PC-3 (cell line): Measurements from ENCODE around the gene CRB1. TPM values are rescaled to one million over a fixed set of nuclear protein-coding genes. Genes with fewer than 3 reads are reported as not detected.

ENCODE experiments used
- ATAC-seq: fragments of 200-7000 bp; cut with Tn5 transposase; 2 replicates; pipeline ENCODE4 v1.9.1; 2020; ENCODE audit warnings: mild to moderate bottlenecking, moderate library complexity
- BruUV-seq: library from RNA; stranded (reverse); fragments of 400-500 nt; replicated peaks from 2 replicates; lab custom pipeline; 2021; lab: Mats Ljungman, UMichigan
- CTCF ChIA-PET: fragments of 300-600 bp; sonication (Branson Sonifier 250); formaldehyde crosslinking; loops from one replicate; lab custom pipeline; 2022; ENCODE audit warnings: antibody characterized with exemption; lab: Charles Lee
- POLR2A ChIA-PET: fragments of 300-600 bp; sonication (Branson Sonifier 250); formaldehyde crosslinking; loops from one replicate; lab custom pipeline; 2022; ENCODE audit warnings: antibody characterized with exemption; ENCODE audit not compliant: unreplicated experiment; lab: Charles Lee
- DNase-seq: peaks from one replicate; pipeline ENCODE4 v3.0.0-alpha.2; 2015
- H2AFZ ChIP-seq: fragments of 300-600 bp; sonication (generic); 2 replicates; pipeline ENCODE4 v1.6.0; 2016; ENCODE audit warnings: antibody characterized with exemption, low read length
- H3F3A ChIP-seq: fragments of 300-600 bp; sonication (generic); one replicate; pipeline ENCODE4 v1.6.0; 2017; ENCODE audit warnings: antibody characterized with exemption, low read length, control low read depth, mild to moderate bottlenecking; ENCODE audit not compliant: unreplicated experiment
- H3K27ac ChIP-seq: fragments of 300-600 bp; sonication (generic); 2 replicates; pipeline ENCODE4 v1.5.1; 2016; ENCODE audit warnings: mild to moderate bottlenecking, low read length
- H3K27me3 ChIP-seq: fragments of 300-600 bp; sonication (generic); 2 replicates; pipeline ENCODE4 v1.6.1; 2016; ENCODE audit warnings: low read length, mixed read lengths
- H3K36me3 ChIP-seq: fragments of 300-600 bp; sonication (generic); 2 replicates; pipeline ENCODE4 v1.6.1; 2016; ENCODE audit warnings: low read depth, mixed run types, low read length, mixed read lengths
- H3K4me1 ChIP-seq: fragments of 300-600 bp; sonication (generic); 2 replicates; pipeline ENCODE4 v1.5.1; 2016; ENCODE audit warnings: low read length; ENCODE audit not compliant: insufficient read depth
- H3K4me2 ChIP-seq: fragments of 300-600 bp; sonication (generic); 2 replicates; pipeline ENCODE4 v1.6.0; 2016; ENCODE audit warnings: low read length
- H3K4me3 ChIP-seq: fragments of 300-600 bp; sonication (generic); 2 replicates; pipeline ENCODE4 v1.5.1; 2016; ENCODE audit warnings: mild to moderate bottlenecking, low read length, mixed read lengths
- H3K79me2 ChIP-seq: fragments of 300-600 bp; sonication (generic); 2 replicates; pipeline ENCODE4 v1.6.1; 2017; ENCODE audit warnings: low read length, mixed read lengths
- H3K9ac ChIP-seq: fragments of 300-600 bp; sonication (generic); 2 replicates; pipeline ENCODE4 v1.6.0; 2016; ENCODE audit warnings: mild to moderate bottlenecking, low read length
- H3K9me2 ChIP-seq: fragments of 300-600 bp; sonication (generic); replicated peaks from 2 replicates; pipeline ENCODE4 v1.6.1; 2016; ENCODE audit warnings: mixed run types, low read length, mixed read lengths
- H3K9me3 ChIP-seq: fragments of 300-600 bp; sonication (generic); 2 replicates; pipeline ENCODE4 v1.6.1; 2016; ENCODE audit warnings: low read length, mixed read lengths
- H4K20me1 ChIP-seq: fragments of 300-600 bp; sonication (generic); 2 replicates; pipeline ENCODE4 v1.6.1; 2016; ENCODE audit warnings: low read length, mixed read lengths
- EZH2 ChIP-seq: fragments of 300-600 bp; sonication (generic); IDR thresholded peaks from one replicate; pipeline ENCODE4 v1.6.1; 2017; ENCODE audit warnings: antibody characterized with exemption, mild to moderate bottlenecking, low read length; ENCODE audit not compliant: unreplicated experiment
- EZH2phosphoT487 ChIP-seq: fragments of 300-600 bp; sonication (generic); IDR thresholded peaks from 2 replicates; pipeline ENCODE4 v1.6.1; 2018; ENCODE audit warnings: mild to moderate bottlenecking, antibody characterized with exemption, low read length, borderline replicate concordance
- intact Hi-C: fragments of 100-400 bp; cut with micrococcal nuclease; formaldehyde crosslinking; loops from 2 replicates; pipeline ENCODE4 v1.9.0; 2023
- total RNA-seq: library from RNA; depleted of rRNA; stranded (reverse); fragments of >200 nt; gene quantifications from 2 replicates; pipeline ENCODE4 v1.2.3, GENCODE V29; 2014
- TF ChIP-seq, protein P1 (sequence below): fragments of 300-600 bp; sonication (generic); conservative IDR thresholded peaks from 2 replicates; pipeline ENCODE4 v1.5.1; 2017; ENCODE audit warnings: antibody characterized with exemption, low read depth, mild to moderate bottlenecking, low read length

The CRB1 gene
- total RNA-seq, 1 experiment from 2014 or later = 0.07 TPM

DNA sequence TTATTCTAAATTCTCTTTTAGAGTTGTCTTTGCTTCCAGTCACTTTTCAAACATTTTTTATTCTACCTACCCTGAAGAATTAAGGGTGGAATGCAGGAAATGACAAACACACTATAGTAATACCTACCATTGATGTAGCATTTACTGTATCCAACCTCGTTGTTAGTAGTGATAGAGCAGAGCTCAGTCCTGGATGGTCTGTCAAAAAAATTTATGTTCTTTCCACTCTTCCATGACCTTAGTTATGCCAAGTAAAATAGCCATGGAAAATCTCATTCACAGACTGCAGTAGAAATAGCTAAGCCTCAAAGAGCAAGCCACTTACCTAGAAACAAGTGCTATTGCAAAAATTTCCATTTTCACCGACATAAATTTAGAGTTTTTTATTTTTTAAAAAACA, 74.6 kb downstream of the CRB1 start:
- intact Hi-C loops = no loop called here
- no TSS peak for BruUV-seq
- H3K36me3 ChIP-seq = no peaks in the 10 kb centered on the region
- ChIA-PET CTCF (no interaction called here), POLR2A (no interaction called here)
- no peak overlapping the region for H2AFZ ChIP-seq
- DNase-seq (no peak), ATAC-seq (no peak)
- no peaks in the 10 kb centered on the region for H3K27me3 ChIP-seq
- no peaks in the 10 kb centered on the region for H3K9me3 ChIP-seq
- no peak overlapping the region for H3K4me2 ChIP-seq
- H3K4me3 ChIP-seq = no peak overlapping the region
- H3K27ac ChIP-seq = no peak overlapping the region
- H3K9me2 ChIP-seq = no peaks in the 10 kb centered on the region
- H4K20me1 ChIP-seq = no peaks in the 10 kb centered on the region
- H3F3A ChIP-seq = no peaks in the 10 kb centered on the region
- H3K9ac ChIP-seq = no peak overlapping the region
- no peaks in the 10 kb centered on the region for H3K79me2 ChIP-seq
- H3K4me1 ChIP-seq = no peaks in the 10 kb centered on the region
- TF ChIP-seq, protein P1, sequence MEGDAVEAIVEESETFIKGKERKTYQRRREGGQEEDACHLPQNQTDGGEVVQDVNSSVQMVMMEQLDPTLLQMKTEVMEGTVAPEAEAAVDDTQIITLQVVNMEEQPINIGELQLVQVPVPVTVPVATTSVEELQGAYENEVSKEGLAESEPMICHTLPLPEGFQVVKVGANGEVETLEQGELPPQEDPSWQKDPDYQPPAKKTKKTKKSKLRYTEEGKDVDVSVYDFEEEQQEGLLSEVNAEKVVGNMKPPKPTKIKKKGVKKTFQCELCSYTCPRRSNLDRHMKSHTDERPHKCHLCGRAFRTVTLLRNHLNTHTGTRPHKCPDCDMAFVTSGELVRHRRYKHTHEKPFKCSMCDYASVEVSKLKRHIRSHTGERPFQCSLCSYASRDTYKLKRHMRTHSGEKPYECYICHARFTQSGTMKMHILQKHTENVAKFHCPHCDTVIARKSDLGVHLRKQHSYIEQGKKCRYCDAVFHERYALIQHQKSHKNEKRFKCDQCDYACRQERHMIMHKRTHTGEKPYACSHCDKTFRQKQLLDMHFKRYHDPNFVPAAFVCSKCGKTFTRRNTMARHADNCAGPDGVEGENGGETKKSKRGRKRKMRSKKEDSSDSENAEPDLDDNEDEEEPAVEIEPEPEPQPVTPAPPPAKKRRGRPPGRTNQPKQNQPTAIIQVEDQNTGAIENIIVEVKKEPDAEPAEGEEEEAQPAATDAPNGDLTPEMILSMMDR = no peak
- TF ChIP-seq EZH2phosphoT487 (no peak), EZH2 (no peak)

DNA sequence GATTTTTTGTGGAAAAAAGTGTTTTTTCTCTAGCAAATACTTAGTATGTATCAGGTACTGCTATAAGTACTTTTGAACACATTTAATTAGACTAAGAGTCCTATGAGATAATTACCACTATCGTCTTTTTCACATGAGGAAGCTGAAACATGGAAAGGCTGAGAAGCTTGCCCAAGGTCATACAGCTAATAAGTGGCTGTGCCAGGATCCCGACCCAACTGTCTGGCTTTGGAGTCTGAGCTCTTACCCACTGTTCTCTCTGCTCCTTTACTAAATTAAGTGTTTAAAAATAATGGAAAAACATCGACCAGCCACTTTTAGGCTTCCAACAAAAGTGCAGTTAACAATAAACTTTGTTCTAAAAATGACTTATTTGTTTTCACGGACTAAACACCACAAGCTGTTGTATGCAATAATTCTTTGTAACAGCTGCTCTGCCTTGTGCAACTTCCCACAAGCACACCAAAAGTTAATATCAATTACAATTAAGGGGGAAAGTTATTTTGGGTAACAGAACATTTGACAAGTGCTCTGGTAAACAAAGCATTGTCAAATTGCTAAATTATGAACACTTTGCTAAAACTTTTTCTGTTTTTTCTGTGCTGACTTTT, 75.7 kb downstream of the CRB1 start:
- H3K36me3 ChIP-seq = no peaks in the 10 kb centered on the region
- H3K4me1 ChIP-seq = no peaks in the 10 kb centered on the region
- ATAC-seq (no peak), DNase-seq (no peak)
- intact Hi-C loops = no loop called here
- no peak overlapping the region for H3K4me3 ChIP-seq
- H3K9ac ChIP-seq = no peak overlapping the region
- no peaks in the 10 kb centered on the region for H3F3A ChIP-seq
- no TSS peak for BruUV-seq
- H3K9me3 ChIP-seq = no peaks in the 10 kb centered on the region
- no peaks in the 10 kb centered on the region for H3K27me3 ChIP-seq
- no peaks in the 10 kb centered on the region for H4K20me1 ChIP-seq
- H2AFZ ChIP-seq = no peak overlapping the region
- H3K9me2 ChIP-seq = no peaks in the 10 kb centered on the region
- no peaks in the 10 kb centered on the region for H3K79me2 ChIP-seq
- no peak for TF ChIP-seq EZH2phosphoT487
- TF ChIP-seq, protein P1 = no peak
- TF ChIP-seq EZH2 = no peak
- POLR2A ChIA-PET = no interaction called here
- no peak overlapping the region for H3K27ac ChIP-seq
- CTCF ChIA-PET = no interaction called here
- H3K4me2 ChIP-seq = no peak overlapping the region

DNA sequence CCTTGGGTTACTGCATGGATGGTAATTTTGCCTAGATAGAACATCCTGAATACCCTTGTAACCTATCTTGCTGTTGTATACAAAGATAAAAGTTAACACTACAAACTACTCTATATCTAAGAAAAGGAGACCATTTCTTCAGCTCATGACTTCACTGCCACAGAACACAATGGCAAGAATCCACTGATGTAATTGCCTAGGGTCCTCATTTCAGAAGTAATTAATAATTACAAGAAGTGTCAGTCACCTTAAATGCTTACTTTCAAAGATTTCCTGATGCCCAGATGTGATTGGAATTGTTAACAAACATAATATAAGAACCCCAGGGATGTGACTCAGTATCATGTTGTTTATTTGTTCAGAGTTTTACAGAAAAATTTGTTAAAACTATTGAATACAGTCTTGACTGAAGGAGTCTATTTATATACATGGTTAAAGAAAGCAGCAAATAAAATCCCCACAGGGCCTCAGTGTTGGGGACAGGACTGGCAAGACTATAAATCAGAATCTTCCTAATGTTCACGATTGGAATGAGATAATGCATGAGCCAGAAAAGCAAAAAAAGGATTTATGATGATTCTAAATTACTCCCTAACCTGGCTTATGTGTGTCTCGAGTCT, 83.9 kb downstream of the CRB1 start:
- ChIA-PET CTCF (interaction anchor here (0.6 kb wide), 1 partner anchor 12 kb away, joined by 3 read pairs; no protein-coding TSS in a partner anchor), POLR2A (no interaction called here)
- Histone ChIP-seq H3K9me3 (no peaks in the 10 kb centered on the region), H3K4me3 (no peak overlapping the region), H3K79me2 (no peaks in the 10 kb centered on the region), H2AFZ (no peak overlapping the region), H3K27ac (no peak overlapping the region), H4K20me1 (no peaks in the 10 kb centered on the region), H3K4me2 (no peak overlapping the region), H3K27me3 (no peaks in the 10 kb centered on the region), H3K36me3 (no peaks in the 10 kb centered on the region), H3K4me1 (no peaks in the 10 kb centered on the region), H3K9me2 (no peaks in the 10 kb centered on the region), H3K9ac (no peak overlapping the region), H3F3A (no peaks in the 10 kb centered on the region)
- TF ChIP-seq, protein P1 = no peak
- no peak for TF ChIP-seq EZH2
- TF ChIP-seq EZH2phosphoT487 = no peak
- BruUV-seq = no TSS peak
- no peak for ATAC-seq
- intact Hi-C loops = no loop called here
- no peak for DNase-seq
